Measurements from ENCODE around the gene CDK11A. TPM values are rescaled to one million over a fixed set of nuclear protein-coding genes. Genes with fewer than 3 reads are reported as not detected.
"Not testable (repeated sequence)": the region's sequence is repeated elsewhere in the genome, so short reads cannot be mapped to it uniquely, and the experiment has no call there.

Gene CDK11A
- total RNA-seq, 2 donors from 2014 or later, result 66.4 to 72.3 TPM

DNA sequence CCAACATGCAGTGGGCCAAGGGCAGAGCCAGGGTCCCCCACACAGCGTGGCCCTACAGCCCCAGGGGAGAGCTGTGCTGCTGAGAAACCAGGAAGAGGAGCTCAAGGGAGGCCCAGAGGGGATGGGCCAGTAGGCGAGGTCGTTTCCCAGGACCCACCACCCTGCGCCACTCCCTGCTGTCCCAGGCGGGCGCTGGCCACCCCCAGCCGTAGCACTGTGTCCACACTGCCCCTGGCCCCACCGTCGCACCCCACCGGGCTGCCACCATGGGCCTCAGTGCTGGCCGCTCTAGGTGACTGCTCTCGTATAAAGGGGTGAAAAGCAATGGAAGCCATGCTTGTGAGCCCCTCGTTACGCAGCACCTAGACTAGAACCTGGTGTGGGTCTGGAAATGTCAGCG, 31.7 kb upstream of the CDK11A start:
- intact Hi-C loops (cut with DNase I, micrococcal nuclease), result no loop called here
- no peak for DNase-seq
- no peak for ATAC-seq

DNA sequence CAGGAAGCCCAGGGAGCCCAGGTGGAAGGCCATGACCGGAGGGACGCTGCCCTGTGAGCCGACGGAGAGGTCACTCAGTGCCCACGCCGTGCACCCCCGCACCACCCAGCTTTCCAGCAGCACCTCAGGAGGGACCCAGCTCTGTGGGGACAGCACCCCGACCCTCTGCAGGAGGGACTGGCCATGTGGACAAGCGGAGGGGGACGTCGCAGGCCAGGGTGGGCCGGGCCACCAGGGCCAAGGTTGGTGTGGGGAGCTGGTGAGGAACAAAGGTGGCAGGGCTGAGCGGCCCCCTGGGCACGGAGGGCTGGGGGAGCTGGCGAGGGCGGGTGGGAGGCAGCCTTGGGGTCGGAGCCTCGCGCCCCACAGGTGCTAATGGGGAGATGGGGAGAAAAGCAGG, 31.3 kb upstream of the CDK11A start:
- intact Hi-C loops (cut with DNase I, micrococcal nuclease), result no loop called here
- ATAC-seq (no peak), DNase-seq (no peak)

DNA sequence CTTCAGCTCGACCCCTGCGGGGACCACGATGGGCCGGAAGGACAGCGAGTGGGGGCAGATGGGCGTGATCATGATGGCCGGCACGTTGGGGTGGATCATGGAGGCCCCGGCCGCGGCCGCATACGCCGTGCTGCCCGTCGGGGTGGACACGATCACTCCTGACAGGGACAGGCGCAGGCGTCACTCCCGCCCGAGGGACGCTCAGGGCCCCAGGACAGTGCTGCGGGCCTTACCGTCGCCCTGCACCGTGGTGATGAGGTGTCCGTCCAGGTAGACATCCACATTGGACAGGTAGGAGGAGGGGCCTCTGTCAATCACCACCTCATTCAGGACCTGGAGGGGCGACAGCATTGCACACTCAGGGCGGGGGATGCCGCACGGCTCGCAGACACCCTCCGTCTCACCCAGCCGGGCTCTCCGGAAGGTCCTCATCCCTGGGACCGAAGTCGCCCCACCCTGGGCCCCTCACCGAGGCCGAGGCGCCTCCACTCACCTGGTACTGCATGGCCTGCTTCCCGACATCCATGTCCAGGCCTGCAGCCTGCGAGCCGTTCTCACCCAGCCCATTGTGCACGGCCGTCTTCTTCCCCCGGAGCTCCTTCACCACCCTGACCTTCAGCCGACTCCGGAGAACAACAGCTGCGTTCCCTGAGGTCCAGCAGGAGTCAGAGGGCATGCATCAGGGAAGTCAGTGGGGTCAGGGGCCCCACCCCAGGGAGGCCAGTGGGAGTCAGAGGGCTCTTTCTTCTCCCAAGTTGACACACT, 30.1 kb upstream of the CDK11A start:
- intact Hi-C loops (cut with DNase I, micrococcal nuclease), result no loop called here
- DNase-seq (no peak), ATAC-seq (no peak)

DNA sequence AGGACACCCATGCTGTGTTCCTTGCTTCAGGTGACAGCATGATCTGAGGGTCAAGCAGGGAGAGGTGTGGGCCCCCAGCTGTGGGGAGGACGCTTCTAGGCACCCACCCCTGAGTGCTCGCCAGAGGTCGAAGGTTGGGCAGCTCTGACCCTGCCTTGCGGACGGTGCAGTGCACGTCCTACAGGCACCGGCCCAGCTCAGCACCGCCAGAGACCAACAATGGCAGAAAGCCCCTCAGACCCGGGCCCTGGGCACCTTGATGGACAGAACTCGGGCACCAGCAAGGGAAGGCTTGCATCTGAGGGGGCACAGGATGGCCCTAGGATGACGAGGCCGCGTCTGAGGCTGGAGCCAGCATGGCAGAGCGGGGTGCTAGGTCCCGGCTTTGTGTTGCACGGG, 29.4 kb upstream of the CDK11A start:
- no peak for DNase-seq
- no peak for ATAC-seq
- intact Hi-C loops (cut with DNase I, micrococcal nuclease), result no loop called here

DNA sequence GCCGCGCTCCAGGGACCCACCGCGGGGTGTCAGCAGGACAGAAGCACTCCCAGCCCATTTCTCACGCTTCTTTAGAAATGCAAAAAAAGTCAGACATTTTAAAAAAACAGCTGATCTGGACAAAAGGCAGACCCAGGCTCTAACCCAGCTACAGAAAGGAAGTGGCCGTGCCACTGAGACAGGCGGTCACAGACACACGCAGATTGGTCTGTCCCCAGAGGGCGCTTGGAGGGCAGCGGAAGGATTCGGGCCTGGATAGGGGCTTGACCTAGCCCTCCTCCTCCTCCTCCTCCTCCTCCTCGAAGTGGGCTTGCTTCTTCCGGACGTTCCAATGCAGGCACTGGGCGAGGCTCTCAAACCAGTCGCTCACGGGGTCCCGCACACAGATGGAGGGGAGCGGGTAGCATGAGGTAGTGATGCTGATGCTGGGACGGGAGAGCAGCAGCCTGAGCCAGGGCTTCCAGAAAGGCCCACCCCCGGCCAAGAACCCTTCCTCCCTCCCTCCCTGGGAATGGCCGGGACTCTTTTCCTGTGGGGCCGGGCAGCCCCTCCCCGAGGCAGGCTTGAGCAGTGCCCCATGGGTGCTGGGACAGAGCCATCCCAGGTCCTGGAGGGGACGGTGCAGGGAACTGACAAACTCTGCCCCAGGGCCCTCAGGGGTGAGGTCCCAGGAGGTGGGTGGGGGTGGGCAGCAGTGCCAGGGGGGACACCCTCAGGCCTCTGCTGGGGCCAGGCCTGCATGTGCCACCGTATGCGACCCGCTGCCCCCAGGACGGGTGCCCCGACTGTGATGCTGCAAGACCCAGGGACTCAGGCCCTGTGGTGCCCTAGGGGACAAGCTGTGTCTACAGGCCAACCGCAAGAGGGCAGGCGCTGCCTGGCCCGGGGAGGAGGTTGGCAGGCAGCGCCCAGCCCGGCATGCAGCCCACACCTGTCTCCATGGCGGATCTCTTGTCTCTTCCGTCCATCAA, 28.8 kb upstream of the CDK11A start:
- DNase-seq, result no peak
- intact Hi-C loops (cut with DNase I, micrococcal nuclease), result no loop called here
- ATAC-seq, result peak; percentile 12

DNA sequence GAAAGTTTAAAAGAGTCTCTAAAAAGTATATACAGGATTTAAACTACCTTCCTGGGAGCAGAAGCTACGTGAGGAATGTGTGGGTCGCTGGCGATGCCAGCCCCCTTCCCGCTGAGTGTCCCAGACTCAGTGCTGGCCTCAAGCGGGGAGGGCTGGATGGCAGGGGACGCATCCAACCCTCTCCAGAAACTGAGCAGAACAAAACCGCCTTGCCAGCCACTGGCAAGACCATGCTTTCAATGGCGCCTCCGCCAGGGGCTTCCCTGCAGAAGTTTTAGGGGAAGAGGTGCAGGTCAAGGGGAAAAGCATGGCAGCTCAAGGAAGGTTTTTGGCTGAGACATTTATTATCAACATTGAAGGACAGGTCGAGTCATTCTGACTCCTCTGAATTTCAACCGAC, 28.0 kb upstream of the CDK11A start:
- DNase-seq (no peak), ATAC-seq (no peak)
- intact Hi-C loops (cut with DNase I, micrococcal nuclease), result no loop called here

DNA sequence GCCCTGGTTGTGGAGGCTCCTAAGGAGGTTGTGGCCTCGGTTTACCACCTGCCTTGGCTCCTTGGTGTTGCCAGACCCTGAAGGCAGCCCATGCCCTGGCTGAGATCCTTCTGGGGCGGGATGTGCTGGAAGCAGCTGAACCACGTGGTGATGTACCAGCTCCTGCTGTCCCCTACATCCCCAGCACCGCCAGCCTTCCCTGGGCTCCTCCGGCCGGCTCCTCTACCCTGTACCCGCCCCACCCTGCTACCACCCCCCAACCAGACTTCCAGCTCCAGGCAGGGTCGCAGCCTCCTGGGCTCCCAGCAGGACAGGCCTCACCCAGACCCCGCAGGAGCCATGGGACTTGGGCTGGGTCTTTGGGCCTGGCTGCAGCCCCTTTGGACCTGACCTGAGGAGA, 25.8 kb upstream of the CDK11A start:
- intact Hi-C loops (cut with DNase I, micrococcal nuclease); DNase-seq; ATAC-seq: not testable (repeated sequence)

DNA sequence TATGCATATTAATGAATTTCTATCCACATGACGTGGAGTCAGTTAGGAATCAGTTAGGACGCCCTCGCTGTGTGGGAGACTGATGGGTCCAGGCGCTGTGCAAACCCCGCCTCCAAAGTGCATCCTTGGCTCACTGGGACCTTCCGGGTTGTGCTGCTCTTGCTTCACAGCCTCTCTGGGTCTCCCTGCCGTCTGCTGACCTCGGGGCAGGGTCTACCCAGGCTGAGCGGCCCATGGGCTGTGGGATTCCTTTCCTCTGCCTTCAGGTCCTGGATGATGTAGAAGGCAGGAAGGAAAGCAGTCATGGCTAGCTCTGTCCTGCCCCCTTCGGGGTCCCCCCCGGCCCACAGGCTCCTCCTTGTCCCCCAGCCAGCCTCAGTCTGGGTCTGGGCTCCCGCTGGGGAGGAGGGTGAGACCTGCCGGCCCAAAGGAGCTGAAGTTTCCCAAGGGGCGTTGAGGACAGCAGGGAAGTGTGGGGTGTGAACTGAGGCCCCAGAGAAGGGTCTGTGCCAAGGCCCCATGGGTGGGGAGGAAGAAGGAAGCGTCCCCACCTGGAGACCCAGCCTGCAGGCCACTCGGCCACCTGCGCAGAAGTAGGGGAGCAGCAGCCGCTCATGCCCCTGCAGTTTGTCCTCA, 24.6 kb upstream of the CDK11A start:
- ATAC-seq (no peak), DNase-seq (no peak)
- intact Hi-C loops (cut with DNase I, micrococcal nuclease), result no loop called here

DNA sequence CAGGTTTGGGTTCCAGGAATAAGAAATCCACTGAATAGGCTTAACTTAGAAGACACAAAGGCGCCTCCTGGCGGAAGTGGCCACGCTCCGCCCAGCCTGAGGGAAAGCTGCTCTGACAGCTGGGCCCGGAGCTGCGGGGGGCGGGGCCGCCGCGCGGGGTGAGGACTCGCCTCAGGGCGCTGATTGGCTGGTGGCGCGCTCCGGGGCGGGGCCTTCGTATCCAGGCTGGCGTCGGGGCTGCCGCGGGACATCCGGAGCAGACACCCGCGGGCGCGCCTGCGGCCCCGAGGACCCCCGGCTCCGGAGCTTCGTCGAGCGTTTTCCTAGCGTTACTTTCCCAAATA, 22.4 kb upstream of the CDK11A start:
- ATAC-seq, result peak; percentile 86
- DNase-seq; intact Hi-C loops (cut with DNase I, micrococcal nuclease): not testable (repeated sequence)

DNA sequence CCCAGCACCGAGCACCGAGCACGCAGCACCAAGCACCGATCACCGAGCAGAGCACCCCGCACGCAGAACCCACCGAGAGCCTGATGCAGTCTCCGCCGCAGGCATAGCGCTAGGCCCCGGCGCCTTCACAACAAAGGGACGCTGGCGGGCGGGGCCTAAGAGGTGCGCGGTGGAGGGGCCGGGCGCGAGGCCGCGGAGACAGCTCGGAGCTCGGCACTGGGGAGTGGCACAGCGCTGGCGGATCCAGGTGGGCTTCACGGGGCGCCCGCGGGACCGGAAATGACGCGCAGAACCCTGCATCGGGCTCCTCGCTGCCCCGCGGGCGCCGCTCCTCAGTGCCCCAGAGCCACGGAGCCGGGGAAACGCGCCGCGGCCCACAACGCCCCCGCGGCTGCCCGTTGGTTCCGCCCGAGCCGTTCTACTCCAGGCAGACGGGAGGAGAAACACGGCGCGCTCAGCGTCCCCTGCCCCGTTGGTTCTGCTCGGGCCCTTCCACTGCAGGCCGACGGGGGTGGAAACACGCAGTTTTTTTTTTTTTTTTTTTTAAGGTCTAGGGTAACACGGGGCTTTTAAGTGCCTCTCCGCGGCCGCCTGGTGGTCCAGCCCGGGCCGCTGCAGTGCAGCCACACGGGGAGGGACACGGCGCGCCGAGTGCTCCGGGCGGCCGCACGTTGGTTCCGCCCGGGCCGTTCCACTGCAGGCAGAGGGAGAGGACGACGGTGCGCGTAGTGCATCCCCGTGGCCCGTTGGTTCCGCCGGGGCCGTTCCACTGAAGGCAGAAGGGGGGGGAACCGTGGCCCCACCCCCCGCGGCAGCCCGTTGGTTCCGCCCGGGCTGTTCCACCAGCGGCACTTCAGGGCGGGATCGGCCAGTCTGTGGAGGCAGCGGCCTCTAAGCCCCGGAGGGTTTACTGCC, 21.8 kb upstream of the CDK11A start:
- intact Hi-C loops (cut with DNase I, micrococcal nuclease), result not testable (repeated sequence)
- peak; percentile 80 for ATAC-seq
- peak; percentile 79 to 86 for DNase-seq

DNA sequence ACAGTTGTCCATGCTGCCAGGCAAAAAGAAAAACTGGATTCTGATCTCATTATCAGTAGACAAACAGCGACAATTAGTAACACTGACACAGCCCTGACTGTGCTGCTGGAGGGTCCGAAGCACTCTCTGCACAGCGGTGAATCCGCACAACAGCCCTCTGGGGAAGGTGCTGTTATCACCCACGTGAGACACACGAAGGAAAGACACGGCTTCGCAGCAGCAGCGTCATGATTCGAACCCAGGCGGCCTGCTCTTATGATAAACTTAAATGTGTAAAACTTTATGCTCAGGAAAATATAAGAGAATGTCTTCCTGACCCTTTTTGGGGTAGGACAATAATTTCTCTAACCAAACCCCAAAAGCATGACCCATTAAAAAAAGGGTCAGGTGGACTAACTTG, 18.4 kb upstream of the CDK11A start:
- intact Hi-C loops (cut with DNase I, micrococcal nuclease); ATAC-seq; DNase-seq: not testable (repeated sequence)

DNA sequence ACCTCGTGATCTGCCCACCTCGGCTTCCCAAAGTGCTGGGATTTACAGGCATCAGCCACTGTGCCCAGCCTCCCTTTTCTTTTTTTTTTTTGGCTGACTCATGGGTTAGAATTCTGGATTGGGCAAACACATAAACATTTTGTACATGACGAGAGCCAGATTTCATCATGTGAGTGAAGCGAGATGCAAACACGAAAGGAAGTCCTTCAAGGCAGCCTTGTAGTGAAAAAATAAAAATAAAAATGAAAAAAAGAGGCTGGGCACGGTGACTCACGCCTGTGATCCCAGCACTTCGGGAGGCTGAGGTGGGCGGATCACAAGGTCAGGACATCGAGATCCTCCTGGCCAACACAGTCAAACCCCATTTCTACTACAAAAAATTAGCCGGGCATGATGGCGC, 16.9 kb upstream of the CDK11A start:
- intact Hi-C loops (cut with DNase I, micrococcal nuclease); DNase-seq; ATAC-seq: not testable (repeated sequence)

DNA sequence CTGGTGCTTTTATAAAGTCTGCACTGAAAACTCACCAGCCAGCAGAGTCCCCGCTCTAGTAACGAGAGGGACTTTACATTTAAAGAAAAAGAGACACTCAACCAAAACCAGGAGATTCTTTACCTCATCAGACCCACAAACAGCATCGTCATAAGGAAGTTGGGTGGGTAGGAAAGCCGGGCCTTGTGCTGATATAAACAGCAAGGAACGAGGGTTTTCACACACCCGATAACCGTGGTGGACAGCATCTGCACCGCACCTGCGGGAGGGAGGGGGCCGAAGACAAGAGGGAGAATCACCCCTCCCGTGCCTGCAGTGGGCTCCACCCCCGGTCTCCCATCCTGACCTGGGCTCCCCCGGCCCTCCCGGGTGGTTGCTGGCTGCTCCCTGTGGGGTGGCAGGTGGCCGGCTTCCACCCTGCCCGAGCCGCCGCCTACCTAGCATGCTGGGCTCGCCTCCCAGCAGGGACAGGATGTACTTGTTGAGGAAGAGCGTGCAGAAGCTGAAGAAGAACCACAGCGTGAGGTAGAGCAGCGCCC, 14.7 kb upstream of the CDK11A start:
- ATAC-seq, result peak; percentile 32
- DNase-seq; intact Hi-C loops (cut with DNase I, micrococcal nuclease): not testable (repeated sequence)

DNA sequence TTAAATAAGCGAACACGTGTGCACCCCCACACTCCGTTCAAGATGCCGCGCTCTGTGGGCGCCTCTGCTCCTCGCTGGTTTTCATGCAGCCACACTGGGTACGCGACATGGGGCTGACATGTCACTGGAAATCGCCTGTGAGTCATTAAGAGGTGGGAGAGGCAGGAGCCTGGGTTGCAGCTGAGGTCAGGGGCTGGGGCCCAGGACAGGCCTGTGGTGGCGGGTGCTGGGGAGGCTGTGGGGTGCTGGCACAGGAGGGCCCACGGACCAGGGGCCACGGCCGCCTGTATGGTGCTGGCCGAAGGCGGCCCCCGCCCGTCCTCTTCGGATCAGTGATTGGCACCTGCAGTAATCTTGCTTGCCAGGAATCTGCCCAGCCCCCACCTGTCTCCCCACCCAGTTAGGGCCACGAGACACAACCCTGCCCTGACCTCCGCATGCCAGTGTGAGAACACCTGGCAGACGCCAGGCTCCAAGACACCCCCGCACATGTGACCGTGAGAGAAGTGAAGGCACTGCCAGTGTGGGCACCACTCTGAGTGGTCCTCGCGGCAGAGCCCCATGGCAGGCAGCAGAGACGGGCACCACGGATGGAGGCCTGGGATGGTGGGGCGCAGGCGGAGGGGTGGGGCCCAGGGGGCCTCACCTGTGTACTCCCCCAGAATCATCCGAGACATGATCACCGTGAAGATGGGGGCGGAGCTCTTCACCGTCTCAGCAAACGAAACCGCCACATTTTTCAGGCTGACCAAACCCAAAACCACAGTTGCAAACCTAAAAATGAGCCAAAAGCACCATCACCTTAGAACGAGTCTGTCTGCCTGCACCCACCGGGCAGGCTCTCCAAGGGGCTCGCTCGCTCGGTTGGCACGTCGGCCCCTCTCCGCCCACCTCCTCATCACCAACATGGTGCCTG, 13.8 kb upstream of the CDK11A start:
- DNase-seq, result peak in 1 of 2 donors; percentile 48
- intact Hi-C loops (cut with DNase I, micrococcal nuclease), result not testable (repeated sequence)
- ATAC-seq, result peak; percentile 24

DNA sequence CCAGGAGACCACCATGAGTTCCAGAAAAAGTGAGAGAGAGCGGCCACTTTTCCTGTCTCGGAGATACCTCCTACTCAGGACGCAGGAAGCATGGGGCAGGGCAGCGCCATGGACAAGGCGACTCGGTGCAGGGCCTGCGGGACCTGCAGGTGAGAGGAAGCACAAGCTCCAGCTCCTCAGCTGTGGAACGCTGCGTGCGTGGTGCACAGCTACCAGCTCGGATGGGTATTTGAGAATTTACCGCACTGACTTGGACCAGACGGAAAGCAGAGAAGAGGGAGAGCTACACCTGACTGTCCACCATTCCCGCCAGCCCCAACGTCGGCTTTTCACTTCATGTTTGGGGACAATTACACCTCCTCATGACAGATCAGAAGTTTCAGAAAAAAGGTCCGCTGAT, 8.2 kb upstream of the CDK11A start:
- no peak for DNase-seq
- ATAC-seq, result no peak
- intact Hi-C loops (cut with DNase I, micrococcal nuclease), result no loop called here

DNA sequence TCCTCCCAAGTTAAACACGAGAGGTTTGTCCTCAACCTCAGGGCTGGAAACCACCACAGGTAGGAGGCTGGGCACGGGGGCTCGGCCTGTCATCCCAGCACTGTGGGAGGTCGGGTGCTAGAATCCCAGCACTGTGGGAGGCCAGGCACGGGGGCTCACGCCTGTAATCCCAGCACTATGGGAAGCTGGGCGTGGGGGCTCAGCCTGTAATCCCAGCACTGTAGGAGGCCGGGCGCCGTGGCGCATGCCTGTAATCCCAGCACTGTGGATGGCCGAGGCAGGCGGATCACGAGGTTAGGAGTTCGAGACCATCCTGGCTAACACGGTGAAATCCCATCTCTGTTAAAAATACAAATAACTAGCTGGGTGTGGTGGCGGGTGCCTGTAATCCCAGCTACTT, 6.7 kb upstream of the CDK11A start:
- ATAC-seq, result no peak
- intact Hi-C loops (cut with DNase I, micrococcal nuclease), result no loop called here
- DNase-seq, result no peak

DNA sequence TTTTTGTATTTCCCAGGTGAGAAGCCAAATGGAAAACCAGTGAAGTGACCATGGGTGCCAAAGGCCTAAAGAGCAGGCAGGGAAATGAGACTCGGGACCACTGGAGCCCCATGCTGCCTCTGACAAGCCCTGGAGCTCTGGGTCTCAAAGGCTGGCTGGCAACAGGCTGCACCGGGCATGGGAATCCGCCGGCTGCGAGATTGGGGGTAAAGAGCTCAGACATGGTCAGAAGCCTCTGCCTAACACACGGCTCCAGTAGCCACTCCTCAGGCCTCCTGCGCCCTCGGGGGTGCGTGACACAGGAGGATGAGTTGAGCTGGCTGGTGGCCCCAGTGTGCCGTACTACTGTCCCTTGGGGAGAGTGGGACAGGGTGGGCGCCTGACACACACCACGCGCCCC, 6.1 kb upstream of the CDK11A start:
- intact Hi-C loops (cut with DNase I, micrococcal nuclease); ATAC-seq: not testable (repeated sequence)
- peak in 1 of 2 donors; percentile 15 for DNase-seq
